H7 (cell line): ENCODE measurements around the gene CUEDC1. TPM values are rescaled to one million over a fixed set of nuclear protein-coding genes. Genes with fewer than 3 reads are reported as not detected.

Experiments
- DNase-seq: peaks from one replicate; pipeline ENCODE4 v3.0.0; 2012
- H3K27me3 ChIP-seq: 2 replicates; pipeline ENCODE4 v1.6.0; 2011; ENCODE audit warnings: mild to moderate bottlenecking, low read length; ENCODE audit not compliant: control insufficient read depth, insufficient read depth
- H3K36me3 ChIP-seq: replicated peaks from 2 replicates; pipeline ENCODE4 v1.5.1; 2011; ENCODE audit warnings: low read length; ENCODE audit not compliant: control insufficient read depth, insufficient read depth
- H3K4me3 ChIP-seq: 2 replicates; pipeline ENCODE4 v1.5.1; 2011; ENCODE audit warnings: low read depth, mild to moderate bottlenecking, control low read depth, low read length, moderate library complexity; ENCODE audit not compliant: insufficient read depth
- total RNA-seq: library from RNA; depleted of rRNA; stranded (reverse); fragments of >200 nt; shearing (Covaris generic); gene quantifications from 2 replicates; pipeline ENCODE4 v1.2.3, GENCODE V29; 2014

The CUEDC1 gene
- total RNA-seq, 1 experiment from 2014 or later = 13.9 TPM

- Histone ChIP-seq H3K4me3 (no peak overlapping the region), H3K27me3 (no peaks in the 10 kb centered on the region), H3K36me3 (no peaks in the 10 kb centered on the region)
- DNase-seq = no peak
Measured at GRCh38 chr17:57990037-57990436, 34.8 kb upstream of the CUEDC1 start.

DNA sequence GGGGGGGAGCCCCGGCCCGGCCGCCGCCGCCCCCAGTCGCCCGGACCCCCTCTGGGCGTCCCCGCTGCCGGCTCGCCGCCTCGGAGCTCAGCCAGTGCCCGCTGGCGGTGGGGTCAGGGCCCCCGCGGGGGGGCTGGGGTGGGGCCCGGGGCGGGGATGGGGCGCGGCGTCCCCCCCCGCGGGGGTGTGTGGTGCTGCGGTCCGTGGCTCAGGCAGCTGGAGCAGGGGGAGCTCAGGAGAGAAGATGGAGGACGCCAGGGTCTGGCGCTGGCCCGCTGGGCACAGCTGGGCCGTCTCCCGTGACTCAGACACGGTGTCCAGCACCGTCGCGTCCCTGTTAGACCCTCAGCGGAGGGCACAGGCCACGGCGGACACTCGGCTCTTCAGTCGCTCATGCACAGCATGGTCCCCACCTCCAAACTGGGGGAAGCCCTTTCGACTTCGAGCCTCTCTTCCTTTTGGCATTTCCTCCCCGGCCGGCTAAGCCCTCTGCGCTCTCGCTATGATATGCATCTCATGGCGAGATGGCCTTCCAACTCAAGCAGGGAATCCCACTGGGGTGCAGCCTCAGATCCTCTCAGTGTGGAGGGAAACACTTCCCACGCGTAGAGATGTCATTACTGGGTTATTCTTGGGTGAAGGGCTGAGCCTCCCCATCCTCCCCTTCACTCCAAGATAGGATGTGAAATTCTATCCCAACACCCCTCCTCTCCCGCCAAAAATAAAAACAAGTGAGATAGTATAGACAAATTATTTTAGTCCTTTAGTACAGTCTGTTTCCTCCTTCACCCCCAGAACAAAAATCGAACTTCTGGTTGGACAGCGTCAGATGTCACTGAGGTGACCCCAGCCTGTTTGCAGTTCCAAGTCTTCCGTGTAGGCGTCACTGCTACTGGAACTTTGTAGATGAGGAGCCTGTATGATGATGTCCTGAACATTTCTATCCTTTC, 33.4 kb upstream of the CUEDC1 start:
- Histone ChIP-seq H3K27me3 (no peaks in the 10 kb centered on the region), H3K36me3 (no peaks in the 10 kb centered on the region), H3K4me3 (peak overlapping the region; percentile 78)
- peak; percentile 94 for DNase-seq

- Histone ChIP-seq H3K36me3 (peaks cover under 1% of the 10 kb centered on the region; the same call in 1 of the 2 replicates), H3K4me3 (peak within 1 kb of the TSS; percentile 78), H3K27me3 (no peaks in the 10 kb centered on the region)
- peak; percentile 96 for DNase-seq
Measured at GRCh38 chr17:57987581-57988300, 32.5 kb upstream of the CUEDC1 start, which contains the start of gene VEZF1. Gene VEZF1 (minus strand): TSS chr17:57988254. CDS start chr17:57988111, 143 bp downstream.

DNA sequence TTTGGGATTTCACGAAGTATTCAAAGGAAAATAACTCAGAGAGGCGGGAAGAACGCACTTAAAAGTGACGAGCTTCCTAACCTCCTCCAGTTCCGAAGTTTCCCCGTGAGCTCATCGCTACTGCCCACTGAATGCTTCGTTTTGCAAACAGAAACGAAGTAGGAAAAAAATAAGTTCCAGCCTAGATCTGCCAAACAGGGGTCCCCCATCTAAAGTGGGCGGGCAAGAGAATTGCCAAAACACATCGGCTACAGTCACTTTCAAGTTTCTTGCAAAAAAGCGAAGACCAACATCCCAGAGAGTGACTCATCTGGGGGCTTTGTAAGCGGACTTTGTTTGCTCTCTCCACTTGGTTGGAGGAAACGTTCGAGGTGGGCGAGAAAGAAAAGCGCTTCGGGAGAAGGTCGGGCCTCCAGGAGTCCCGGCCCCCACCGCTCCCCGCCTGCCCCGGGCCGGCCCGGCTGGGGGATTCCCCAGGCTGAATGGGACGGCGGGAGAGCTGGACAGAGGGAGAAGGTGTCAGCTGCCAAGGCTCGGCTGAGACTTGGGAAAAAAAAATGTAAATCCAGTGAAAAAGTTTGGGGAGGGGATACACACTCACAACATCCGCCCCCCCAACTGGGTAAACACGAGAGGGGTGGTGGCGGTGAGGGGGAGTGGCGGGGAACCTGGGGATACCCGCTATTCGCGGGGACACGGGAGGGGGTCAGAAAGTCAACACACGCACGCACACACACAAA, 31.8 kb upstream of the CUEDC1 start:
- H3K4me3 ChIP-seq = peak overlapping the region; percentile 78
- DNase-seq = peak; percentile 85

GRCh38 chr17:57985675-57985974, 30.4 kb upstream of the CUEDC1 start:
- peaks cover 5% of the 10 kb centered on the region for H3K36me3 ChIP-seq
- no peak for DNase-seq
- H3K27me3 ChIP-seq = no peaks in the 10 kb centered on the region
- H3K4me3 ChIP-seq = no peak overlapping the region

More for the DNA sequence above, 31.8 kb upstream of the CUEDC1 start:
- H3K27me3 ChIP-seq = no peaks in the 10 kb centered on the region
- H3K36me3 ChIP-seq = peaks cover 1% of the 10 kb centered on the region

DNA sequence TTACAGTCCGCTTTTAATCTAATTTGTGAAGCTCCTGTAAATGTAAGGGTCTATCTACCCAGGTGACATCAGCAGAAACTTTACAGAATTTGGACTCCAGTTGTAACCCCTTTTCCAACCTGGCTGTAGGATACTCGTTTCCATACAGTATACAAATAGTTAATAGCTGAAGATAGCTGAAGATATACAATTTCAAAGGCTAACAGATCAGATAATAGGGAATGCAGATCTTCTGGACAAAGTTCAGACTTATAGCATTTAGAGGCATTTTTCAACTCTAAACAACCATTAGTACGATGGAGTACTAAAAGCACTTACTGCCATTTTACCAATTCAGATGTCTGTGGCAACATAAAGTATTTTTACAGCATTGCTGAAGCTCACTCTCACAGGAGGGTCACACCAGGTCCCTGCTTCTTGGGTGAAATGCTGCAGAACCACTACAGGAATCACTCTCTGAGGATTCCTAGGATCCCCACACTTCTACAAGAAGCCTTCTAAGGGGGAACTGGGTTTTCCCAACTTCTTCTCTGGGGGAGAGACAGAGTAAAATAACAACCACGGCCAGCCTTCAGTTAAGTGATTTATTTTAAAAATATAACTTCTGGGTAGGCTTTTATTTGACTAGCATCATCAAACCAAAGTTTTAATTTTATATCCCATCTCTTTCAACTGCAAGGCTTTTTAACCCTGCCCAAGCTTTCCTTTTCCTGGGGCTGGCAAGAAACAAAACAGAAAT, 29.9 kb upstream of the CUEDC1 start:
- no peak overlapping the region for H3K4me3 ChIP-seq
- H3K36me3 ChIP-seq = peaks cover 5% of the 10 kb centered on the region
- DNase-seq = no peak
- no peaks in the 10 kb centered on the region for H3K27me3 ChIP-seq

GRCh38 chr17:57984261-57984890, 29.2 kb upstream of the CUEDC1 start:
- DNase-seq = no peak
- H3K4me3 ChIP-seq = no peak overlapping the region
- no peaks in the 10 kb centered on the region for H3K27me3 ChIP-seq
- H3K36me3 ChIP-seq = peaks cover 5% of the 10 kb centered on the region

DNA sequence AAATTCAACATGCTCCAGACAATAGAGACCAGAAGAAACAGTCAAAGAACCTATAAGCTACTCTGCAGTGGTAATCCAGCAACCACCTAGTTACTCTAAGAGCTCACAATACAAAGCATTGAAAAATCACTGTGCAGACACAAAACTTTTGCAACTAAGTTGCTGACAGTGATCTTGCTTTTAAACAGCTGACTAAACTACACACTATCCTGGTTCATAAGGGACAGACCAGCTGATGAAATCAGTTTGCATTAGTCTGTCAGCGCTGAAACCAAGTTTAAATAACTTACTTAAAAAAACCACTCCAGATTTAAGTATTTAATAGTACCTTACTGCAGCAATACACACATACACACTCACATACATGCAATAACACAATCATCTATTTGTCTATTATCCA, 28.2 kb upstream of the CUEDC1 start:
- Histone ChIP-seq H3K4me3 (no peak overlapping the region), H3K27me3 (no peaks in the 10 kb centered on the region), H3K36me3 (peaks cover 8% of the 10 kb centered on the region)
- no peak for DNase-seq

DNA sequence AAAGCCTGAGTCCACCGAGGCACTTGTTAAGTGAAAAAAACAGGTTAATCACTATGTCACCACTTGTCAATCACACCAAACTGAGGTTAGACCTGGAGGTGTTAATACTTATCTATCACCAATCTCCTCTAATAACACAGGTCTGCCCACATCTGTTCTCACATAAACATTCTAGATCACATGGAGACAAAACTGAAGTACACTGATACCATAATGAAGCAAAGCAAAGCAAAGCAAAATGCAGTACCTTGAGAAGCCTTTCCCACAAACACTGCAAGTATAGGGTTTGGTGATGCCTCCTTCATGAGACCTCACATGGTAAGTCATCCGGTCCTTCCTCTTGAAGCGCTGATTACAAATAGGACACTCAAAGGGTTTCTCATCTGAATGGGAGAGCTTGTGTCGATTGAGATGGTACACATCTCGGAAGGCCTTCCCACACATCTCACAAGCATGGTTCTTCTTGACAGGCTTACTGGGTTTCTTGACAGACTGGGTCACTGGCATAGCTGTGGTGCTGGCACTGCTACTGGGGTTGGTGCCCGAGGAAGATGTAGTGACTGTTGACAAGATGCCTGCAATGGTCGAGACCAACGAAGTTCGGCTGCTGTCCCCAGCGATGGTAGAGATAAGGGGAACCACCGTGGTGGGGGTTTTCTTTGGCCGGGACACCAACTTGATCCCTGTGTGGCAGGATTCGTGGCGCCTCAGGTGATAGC, 27.4 kb upstream of the CUEDC1 start:
- Histone ChIP-seq H3K27me3 (no peaks in the 10 kb centered on the region), H3K36me3 (peaks cover 10% of the 10 kb centered on the region), H3K4me3 (no peak overlapping the region)
- no peak for DNase-seq

DNA sequence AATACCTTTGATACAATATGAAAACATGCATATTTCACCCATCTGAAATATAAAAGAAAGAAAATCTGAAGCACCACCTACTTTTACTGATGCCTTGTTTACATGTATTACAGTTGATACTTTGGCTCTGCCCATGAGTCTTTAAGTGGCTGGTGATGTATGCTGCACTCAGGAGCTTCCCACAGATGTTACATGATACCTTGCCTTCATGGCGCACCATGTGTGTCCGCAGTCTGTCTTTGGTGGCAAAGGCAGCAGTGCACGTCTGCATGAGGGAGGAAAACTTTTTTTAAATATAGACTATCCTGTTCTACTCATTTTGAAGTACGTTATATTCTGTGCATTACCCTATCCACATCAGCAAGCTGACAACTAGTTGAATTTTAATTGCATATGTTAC, 25.3 kb upstream of the CUEDC1 start:
- H3K36me3 ChIP-seq = peaks cover 21% of the 10 kb centered on the region
- H3K27me3 ChIP-seq = no peaks in the 10 kb centered on the region
- DNase-seq = no peak
- no peak overlapping the region for H3K4me3 ChIP-seq

DNA sequence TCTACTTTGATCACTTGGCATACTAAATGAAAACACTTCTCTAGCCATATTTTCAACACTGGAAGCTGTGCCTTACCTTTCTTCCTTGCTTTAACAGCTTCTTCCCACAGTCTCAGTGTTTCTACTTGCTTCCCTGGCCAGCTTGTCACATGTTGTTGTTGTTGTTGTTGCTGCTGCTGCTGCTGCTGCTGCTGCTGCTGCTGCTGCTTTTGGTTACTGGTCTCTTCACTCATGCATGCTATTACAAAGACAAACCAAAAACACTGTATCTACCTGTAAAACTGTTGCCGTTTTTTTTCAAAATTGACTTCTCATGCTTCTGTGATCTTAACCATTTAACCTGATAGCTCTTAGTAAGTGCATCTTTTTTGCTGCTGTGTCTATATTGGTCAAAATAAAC, 23.9 kb upstream of the CUEDC1 start:
- Histone ChIP-seq H3K36me3 (peaks cover 25% of the 10 kb centered on the region), H3K27me3 (no peaks in the 10 kb centered on the region), H3K4me3 (no peak overlapping the region)
- DNase-seq = no peak

DNA sequence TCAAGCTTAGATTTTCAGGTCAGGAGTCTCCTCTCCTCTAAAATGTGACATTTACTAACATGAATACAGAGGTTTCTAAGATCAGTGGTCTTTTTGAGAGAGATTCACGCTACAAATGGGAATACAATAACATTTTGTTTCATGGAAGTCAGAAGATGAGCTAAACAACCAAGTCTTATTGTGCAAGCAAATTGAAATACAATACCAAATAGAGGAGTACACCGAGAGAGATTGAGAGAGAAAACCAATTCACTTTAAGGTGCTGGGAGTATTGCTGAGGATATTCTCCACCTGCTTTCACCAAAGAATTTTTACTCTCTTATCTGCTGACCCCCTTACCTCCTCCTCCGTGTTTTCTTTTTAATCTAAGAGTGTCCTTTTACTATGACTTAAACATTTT, 21.4 kb upstream of the CUEDC1 start:
- peaks cover 24% of the 10 kb centered on the region for H3K36me3 ChIP-seq
- no peak for DNase-seq

GRCh38 chr17:57975044-57975443, 19.8 kb upstream of the CUEDC1 start:
- Histone ChIP-seq H3K4me3 (no peak overlapping the region), H3K27me3 (no peaks in the 10 kb centered on the region), H3K36me3 (peaks cover 22% of the 10 kb centered on the region)
- DNase-seq = no peak

More for the DNA sequence above, 21.4 kb upstream of the CUEDC1 start:
- Histone ChIP-seq H3K4me3 (no peak overlapping the region), H3K27me3 (no peaks in the 10 kb centered on the region)
